Prostate gland (tissue), 2 donors: ENCODE data around the gene SULF2. TPM values are rescaled to one million over a fixed set of nuclear protein-coding genes. Genes with fewer than 3 reads are reported as not detected.
A peak's percentile ranks its signal among the peaks of the same experiment; 100 is the strongest.
"Not testable (repeated sequence)": the region's sequence is repeated elsewhere in the genome, so short reads cannot be mapped to it uniquely, and the experiment has no call there.

ENCODE experiments used
- DNase-seq: peaks from one replicate; pipeline ENCODE4 v3.0.0-alpha.2; 2019; ENCODE audit warnings: low spot score
- H3K27ac ChIP-seq, 2 donors: fragments of 200-600 bp; sonication (generic); 2 replicates each; pipeline ENCODE4 v1.5.1; 2017 to 2019
- H3K27me3 ChIP-seq: fragments of 200-600 bp; sonication (generic); replicated peaks from 2 replicates; pipeline ENCODE4 v1.5.1; 2019; ENCODE audit not compliant: insufficient read depth
- H3K36me3 ChIP-seq, 2 donors: fragments of 200-600 bp; sonication (generic); 1 replicate in 1 of 2; 2 replicates in 1 of 2; pipeline versions ENCODE4 v1.5.1 to v1.8.1; 2017 to 2019
- H3K4me1 ChIP-seq: fragments of 200-600 bp; sonication (generic); replicated peaks from 2 replicates; pipeline ENCODE4 v1.5.1; 2019
- H3K4me3 ChIP-seq, 2 donors: fragments of 200-600 bp; sonication (generic); 2 replicates each; pipeline ENCODE4 v1.5.1; 2017 to 2019
- H3K9me3 ChIP-seq: fragments of 200-600 bp; sonication (generic); 2 replicates; pipeline ENCODE4 v1.5.1; 2017
- POLR2A ChIP-seq: fragments of 450-650 bp; IDR thresholded peaks from one replicate; pipeline ENCODE4 v1.6.1; 2016; ENCODE audit warnings: antibody characterized with exemption, mild to moderate bottlenecking
- POLR2AphosphoS5 ChIP-seq: sonication (generic); formaldehyde crosslinking; IDR thresholded peaks from one replicate; pipeline ENCODE4 v1.6.1; 2017; ENCODE audit warnings: antibody characterized with exemption
- WGBS: methylation state at CpG from one replicate; pipeline ENCODE4 v1.1.5; 2018; 5-methylcytosine and 5-hydroxymethylcytosine counted together
- intact Hi-C: fragments of 100-400 bp; cut with DNase I; formaldehyde crosslinking; loops from one replicate; pipeline ENCODE4 v1.14.2; 2022
- total RNA-seq, 2 donors: library from RNA; depleted of rRNA; stranded (reverse); fragments of >200 nt; gene quantifications; one replicate each; pipeline ENCODE4 v1.1.0, GENCODE V29; 2016
- TF ChIP-seq, protein P1 (sequence below), 4 experiments: fragments of 200-600 bp in 2 of 4; fragments of 450-650 bp in 2 of 4; sonication (generic) in 2 of 4; IDR thresholded peaks; 1 replicate in 3 of 4; 2 replicates in 1 of 4; pipeline ENCODE4 v1.5.1; 2016 to 2019; ENCODE audit warnings: antibody characterized with exemption in 4 of 4, mild to moderate bottlenecking in 2 of 4, moderate library complexity in 2 of 4

The SULF2 gene
- total RNA-seq, result 10 to 100 TPM; 43.6 to 82.0 TPM

DNA sequence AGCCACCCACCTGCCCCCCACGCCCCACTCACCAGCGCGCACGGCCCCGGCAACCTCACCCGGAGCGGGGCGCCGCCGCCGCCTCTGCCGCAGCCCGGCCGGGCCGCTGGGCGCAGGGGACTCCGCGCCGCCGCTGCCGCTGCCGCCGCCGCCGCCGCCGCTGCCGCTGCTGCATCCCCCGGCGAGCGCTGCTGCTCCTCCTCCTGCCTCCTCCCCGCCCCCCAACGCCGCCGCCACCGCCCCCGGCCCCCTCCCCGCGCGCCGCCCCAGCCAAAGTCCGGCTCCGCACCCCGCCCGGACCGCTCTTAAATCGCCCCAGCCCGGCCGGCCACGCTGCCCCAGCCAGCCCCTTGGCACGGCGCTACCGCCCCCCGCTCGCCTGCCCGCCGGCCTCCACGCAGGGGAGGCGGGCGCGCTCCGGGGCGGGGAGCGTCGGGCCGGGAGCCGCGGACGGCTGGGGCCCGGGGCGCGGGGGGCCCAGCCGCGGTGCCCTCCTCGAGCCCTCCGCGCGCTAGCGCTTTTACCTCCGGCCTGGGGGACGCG lies at the start of gene SULF2:
Gene SULF2 (minus strand): TSS at position 171 of the 543 bp plus-strand sequence. CDS start 28,118 bp downstream, outside the sequence.
- peak within 1 kb of the TSS; percentile 66 for H3K27ac ChIP-seq
- H3K27me3 ChIP-seq, result no peaks in the 10 kb centered on the region
- TF ChIP-seq POLR2AphosphoS5, result no peak
- TF ChIP-seq, protein P1, sequence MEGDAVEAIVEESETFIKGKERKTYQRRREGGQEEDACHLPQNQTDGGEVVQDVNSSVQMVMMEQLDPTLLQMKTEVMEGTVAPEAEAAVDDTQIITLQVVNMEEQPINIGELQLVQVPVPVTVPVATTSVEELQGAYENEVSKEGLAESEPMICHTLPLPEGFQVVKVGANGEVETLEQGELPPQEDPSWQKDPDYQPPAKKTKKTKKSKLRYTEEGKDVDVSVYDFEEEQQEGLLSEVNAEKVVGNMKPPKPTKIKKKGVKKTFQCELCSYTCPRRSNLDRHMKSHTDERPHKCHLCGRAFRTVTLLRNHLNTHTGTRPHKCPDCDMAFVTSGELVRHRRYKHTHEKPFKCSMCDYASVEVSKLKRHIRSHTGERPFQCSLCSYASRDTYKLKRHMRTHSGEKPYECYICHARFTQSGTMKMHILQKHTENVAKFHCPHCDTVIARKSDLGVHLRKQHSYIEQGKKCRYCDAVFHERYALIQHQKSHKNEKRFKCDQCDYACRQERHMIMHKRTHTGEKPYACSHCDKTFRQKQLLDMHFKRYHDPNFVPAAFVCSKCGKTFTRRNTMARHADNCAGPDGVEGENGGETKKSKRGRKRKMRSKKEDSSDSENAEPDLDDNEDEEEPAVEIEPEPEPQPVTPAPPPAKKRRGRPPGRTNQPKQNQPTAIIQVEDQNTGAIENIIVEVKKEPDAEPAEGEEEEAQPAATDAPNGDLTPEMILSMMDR (IDR thresholded peaks at IDR 0.05), result no peak
- no peak for TF ChIP-seq POLR2A
- no peak for DNase-seq
- WGBS, result 2% methylated on average over 32 of the region's 82 CpGs
- peaks cover 9% of the 10 kb centered on the region for H3K4me1 ChIP-seq
- H3K36me3 ChIP-seq, result no peaks in the 10 kb centered on the region
- H3K9me3 ChIP-seq, result no peaks in the 10 kb centered on the region
- intact Hi-C loops, result loop anchor here (2.0 to 5.0 kb wide), 5 partner anchors 63 to 507 kb away; no protein-coding TSS in a partner anchor
- peak within 1 kb of the TSS; percentile 40 to 44 for H3K4me3 ChIP-seq

DNA sequence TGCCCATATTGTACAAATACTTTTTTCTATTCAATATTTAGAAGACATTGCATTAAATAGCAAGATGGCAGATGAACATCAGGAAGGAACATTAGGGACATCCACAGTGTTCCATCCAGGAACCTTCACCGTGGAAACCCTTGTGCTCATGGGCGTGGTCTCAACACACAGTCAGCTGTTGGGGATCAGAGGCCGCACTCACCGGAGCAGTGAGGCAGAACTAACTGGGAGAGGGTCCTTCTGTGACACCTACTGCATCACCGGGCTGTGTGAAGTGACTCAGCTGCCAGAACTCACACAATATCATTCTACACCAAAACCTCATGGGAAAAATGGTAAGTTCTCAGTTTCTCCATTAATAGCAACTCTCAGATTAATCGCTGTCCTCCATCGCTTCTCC lies 46.4 kb upstream of the SULF2 start:
- H3K4me1 ChIP-seq, H3K9me3 ChIP-seq, H3K27ac ChIP-seq, H3K36me3 ChIP-seq, intact Hi-C loops, H3K27me3 ChIP-seq, H3K4me3 ChIP-seq, DNase-seq: not testable (repeated sequence)
- no CpG with 5 or more reads among the region's 7 CpGs for WGBS

DNA sequence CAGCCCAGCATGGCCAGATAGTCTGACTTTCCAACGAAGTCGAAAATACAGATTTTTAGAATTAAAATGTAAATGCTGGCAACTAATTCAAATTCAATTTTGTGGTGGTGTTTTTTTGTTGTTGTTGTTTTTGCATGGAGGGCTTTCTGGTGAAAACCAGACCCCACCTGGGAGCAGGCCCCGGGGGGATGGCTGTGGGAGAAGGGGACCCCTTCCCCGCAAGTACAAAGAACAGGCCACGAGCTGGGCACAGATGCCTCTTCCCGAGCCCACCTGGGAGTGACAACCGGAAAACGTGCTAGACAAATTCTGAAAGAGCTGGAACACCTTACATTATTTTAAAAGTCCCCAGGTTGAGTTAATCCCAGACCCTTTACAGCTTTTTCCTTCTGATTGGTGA lies 41.4 kb upstream of the SULF2 start:
- H3K27me3 ChIP-seq, intact Hi-C loops, H3K4me1 ChIP-seq, DNase-seq, H3K4me3 ChIP-seq, H3K27ac ChIP-seq, H3K36me3 ChIP-seq, H3K9me3 ChIP-seq: not testable (repeated sequence)
- 96% methylated on average over 8 of the region's 8 CpGs for WGBS

DNA sequence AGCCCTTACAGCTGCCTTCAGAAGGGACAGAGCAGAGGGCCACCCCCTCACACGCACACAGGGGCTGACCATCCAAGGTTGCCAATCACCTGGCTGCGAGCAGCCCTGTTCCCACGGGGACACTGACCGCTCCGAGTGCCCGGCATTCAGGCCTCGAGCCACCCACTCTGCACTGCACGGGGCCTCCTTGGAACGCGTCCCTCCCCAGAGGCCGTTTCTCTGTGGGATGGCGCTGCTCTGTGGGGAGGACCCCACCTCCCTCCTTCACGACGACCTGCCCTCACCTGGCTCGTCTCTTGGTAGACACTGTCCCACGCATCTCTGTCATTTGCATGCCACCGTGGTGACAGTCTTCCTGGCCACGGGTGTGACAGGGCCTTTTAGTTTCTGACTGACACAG lies 40.7 kb upstream of the SULF2 start:
- H3K9me3 ChIP-seq, H3K4me1 ChIP-seq, H3K27ac ChIP-seq, H3K4me3 ChIP-seq, intact Hi-C loops, DNase-seq, H3K27me3 ChIP-seq, H3K36me3 ChIP-seq: not testable (repeated sequence)
- WGBS, result 77% methylated on average over 18 of the region's 18 CpGs

DNA sequence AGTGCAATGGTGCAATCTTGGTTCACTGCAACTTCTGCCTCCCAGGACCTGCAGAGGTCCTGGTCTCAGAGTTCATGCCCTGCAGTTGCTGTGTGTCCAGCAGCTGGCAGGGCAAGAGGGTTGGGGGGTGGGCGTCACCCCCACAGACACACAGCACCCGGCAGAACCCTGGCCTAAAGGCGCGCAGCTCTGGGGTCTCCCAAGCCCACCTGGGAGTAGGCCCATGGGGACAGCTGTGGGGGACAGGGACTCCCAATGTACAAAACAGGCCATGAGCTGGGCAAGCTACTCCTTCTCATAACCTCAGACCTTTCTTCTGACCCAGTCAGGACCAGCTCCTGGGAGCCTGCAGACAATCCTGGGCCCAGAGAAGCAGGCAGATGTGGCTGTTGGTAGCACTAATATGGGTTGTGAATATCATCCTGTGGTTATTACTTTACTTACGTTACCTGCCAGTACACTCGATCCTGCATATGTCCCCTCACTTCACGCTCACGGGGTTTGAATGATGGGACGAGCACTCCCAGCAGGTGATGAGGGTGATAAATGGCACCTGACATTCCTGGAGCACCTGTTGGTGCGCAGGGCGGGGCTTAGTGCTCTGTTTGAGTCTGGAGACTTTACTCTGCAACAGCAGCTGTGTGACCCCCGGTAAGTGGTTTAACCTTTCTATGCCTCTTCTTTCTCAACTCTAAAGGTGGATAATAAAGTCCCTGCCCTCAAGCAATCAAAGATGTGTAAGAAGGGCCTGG lies 39.9 kb upstream of the SULF2 start:
- intact Hi-C loops, result no loop called here
- no peaks in the 10 kb centered on the region for H3K36me3 ChIP-seq
- 92% methylated on average over 12 of the region's 12 CpGs for WGBS
- no peaks in the 10 kb centered on the region for H3K27me3 ChIP-seq
- H3K4me3 ChIP-seq, result no peak overlapping the region
- no peak overlapping the region for H3K27ac ChIP-seq
- no peaks in the 10 kb centered on the region for H3K4me1 ChIP-seq
- no peak for DNase-seq
- H3K9me3 ChIP-seq, result no peaks in the 10 kb centered on the region
- no peak for TF ChIP-seq POLR2A
- TF ChIP-seq POLR2AphosphoS5, result no peak
- TF ChIP-seq, protein P1 (IDR thresholded peaks at IDR 0.05), result no peak

DNA sequence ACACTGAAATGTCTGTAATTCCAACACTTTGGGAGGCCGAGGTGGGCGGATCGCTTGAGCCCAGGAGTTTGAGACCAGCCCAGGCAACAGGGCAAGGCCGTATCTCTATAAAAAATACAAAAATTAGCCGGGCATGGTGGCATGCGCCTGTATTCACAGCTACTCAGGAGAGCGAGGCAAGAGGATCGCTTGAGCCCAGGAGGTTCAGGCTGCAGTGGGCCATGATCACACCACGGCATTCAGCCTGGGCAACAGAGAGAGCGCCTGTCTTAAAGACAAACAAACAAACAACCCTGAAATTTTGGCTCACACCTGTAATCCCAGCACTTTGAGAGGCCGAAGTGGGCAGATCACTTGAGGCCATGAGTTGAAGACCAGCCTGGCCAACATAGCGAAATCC lies 38.7 kb upstream of the SULF2 start:
- 96% methylated on average over 12 of the region's 12 CpGs for WGBS
- DNase-seq, H3K27me3 ChIP-seq, H3K4me1 ChIP-seq, H3K36me3 ChIP-seq, intact Hi-C loops, H3K4me3 ChIP-seq, H3K9me3 ChIP-seq, H3K27ac ChIP-seq: not testable (repeated sequence)
